Inflammatory macrophage treated with lipopolysaccharide for 1 hour (primary cell): Measurements from ENCODE around the gene GPR149.
A peak's percentile ranks its signal among the peaks of the same experiment; 100 is the strongest.
"Not testable (repeated sequence)": the region's sequence is repeated elsewhere in the genome, so short reads cannot be mapped to it uniquely, and the experiment has no call there.

ENCODE experiments used
- DNase-seq, 2 donors: peaks; one replicate each; pipeline ENCODE4 v3.0.0-alpha.2; 2020 to 2022

GPR149 gene, protein sequence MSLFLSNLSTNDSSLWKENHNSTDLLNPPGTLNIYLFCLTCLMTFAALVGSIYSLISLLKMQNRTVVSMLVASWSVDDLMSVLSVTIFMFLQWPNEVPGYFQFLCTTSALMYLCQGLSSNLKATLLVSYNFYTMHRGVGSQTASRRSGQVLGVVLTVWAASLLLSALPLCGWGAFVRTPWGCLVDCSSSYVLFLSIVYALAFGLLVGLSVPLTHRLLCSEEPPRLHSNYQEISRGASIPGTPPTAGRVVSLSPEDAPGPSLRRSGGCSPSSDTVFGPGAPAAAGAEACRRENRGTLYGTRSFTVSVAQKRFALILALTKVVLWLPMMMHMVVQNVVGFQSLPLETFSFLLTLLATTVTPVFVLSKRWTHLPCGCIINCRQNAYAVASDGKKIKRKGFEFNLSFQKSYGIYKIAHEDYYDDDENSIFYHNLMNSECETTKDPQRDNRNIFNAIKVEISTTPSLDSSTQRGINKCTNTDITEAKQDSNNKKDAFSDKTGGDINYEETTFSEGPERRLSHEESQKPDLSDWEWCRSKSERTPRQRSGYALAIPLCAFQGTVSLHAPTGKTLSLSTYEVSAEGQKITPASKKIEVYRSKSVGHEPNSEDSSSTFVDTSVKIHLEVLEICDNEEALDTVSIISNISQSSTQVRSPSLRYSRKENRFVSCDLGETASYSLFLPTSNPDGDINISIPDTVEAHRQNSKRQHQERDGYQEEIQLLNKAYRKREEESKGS

DNA sequence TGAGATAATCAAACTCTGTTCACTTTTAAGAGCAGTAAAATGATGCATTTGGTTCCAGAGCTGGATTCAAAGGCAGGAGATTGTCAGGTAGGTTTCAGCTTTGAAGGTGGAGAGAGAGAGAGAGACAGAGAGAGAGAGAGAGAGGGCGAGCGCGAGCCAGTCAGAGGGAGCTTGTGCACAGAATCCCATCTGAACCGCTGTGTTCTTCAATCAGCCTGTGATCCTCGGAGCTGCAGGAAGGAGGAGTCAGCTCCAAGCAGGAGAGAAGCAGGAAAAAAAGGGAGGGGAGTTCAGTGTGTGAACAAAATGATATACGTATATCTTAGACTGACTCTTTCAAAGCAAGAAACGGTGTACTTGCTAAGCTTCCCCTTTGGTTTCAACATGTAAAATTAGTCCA lies at the start of gene GPR149:
GPR149 (minus strand) TSS at position 177 of the 400 bp plus-strand sequence. CDS start 575 bp downstream, outside the sequence.
- DNase-seq: no peak

DNA sequence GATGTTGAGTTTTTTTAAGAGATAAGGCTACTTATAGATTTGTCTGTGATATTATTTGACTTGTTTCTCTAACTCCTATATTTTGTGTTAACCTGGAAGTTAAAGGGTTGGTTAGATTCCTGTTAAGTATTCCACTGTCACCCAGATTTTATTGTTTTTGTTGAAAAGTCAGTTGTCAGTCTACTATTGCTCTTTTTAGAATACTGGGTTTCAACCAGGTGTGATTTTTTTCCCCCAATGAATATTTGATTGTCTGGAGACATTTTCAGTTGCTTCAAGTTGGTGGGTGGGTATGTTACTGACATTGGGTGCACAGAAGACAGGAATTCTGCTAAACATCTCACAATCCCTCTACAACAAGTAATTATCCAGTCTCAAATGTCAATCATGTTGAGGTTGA lies 43.8 kb upstream of the GPR149 start:
- no peak for DNase-seq

DNA sequence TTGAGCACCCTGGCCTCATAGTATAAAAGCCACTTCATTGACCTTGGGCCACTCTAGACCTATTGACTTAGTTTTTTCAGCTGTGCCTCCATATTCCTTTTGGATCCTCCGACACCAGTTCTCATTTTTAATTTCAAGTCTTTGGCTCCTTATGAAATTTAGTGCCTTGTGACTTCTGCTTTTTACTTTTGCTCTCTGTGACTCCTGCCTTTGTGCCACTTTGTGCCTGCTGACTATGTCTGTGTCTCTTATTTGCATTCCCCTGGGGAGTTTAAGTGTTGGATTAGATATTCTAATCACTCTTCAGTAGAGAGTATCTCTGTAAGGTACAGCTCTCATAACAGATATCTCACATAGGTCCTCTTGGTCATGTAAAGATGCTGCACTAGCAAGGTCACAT lies 39.6 kb upstream of the GPR149 start:
- DNase-seq: no peak

DNA sequence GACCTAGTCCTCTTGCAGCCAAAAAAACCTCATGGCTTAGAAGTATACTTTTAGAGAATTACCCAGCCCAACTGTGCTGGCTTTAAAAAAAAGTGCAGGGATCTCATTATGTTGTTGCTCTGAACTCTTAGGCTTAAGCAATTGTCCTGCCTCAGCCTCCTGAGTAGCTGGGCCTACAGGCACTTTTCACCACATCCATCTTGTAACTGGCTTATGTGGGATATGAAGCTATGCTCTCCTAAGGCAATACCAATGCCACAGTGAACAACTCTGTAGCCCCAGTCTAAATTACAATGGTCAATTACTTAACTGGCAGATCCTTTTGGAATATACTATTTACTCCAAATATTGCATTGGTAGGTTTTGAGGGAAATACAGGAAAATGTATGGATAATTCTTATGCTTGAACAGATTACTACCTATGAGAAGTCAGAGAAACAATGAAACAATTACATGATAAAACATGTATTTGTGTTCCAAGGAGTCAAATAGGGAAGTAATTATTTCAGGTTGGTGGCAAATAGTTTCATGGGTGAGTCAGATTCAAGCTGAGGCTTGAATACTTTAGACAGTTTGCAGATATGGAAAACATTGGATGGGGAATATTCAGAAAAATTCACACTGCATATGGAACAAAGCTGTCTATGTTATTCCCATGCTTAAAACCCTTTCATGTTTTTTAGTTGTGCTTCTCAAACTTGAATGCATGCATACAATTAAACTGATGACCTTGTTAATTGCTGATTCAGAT lies 34.6 kb upstream of the GPR149 start:
- DNase-seq: no peak

DNA sequence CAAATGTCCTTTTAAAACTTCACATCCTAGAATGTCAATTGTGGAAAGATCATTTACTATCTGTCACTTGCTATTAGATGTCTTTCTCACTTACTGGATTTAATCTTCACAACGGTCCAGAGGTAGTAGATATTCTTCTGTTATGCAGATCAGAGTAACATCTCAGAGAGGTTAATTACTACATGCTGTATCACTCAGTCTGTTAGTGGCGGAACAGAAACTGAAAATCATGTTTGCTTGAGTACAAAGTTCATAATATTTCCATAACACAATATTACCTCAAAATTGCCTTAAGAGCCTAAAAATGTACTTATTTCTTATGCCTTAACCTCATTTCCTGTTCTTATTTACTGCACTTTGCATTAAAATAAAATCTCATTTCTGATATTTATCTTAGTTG lies 28.6 kb upstream of the GPR149 start:
- DNase-seq: no peak

DNA sequence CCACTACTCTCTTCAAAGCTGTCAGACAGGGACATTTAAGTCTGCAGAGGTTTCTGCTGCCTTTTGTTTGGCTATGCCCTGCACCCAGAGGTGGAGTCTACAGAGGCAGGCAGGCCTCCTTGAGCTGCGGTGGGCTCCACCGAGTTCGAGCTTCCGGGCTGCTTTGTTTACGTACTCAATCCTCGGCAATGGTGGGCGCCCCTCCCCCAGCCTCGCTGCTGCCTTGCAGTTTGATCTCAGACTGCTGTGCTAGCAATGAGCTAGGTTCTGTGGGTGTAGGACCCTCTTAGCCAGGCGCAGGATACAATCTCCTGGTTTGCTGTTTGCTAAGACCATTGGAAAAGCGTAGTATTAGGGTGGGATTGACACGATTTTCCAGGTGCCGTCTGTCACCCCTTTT lies 9.1 kb upstream of the GPR149 start:
- not testable (repeated sequence) for DNase-seq

DNA sequence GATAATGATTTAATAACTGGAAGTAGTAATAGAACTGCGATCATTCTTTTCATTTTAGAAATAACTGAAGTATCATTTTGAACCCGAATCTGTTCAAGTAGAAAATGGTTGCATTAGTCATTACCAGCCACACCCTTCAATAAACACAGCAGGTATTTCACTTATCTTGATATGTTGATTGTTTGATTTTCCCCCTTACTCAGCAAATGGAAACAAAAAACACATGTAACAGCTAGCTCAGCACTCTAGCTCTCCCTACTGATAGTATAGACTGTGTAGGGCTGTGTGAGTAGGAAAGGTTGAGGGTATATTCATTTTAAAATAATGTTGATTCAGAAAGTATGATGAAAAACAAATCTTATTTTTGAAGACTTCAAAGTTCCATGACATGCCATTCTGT lies 1.1 kb upstream of the GPR149 start:
- no peak for DNase-seq

DNA sequence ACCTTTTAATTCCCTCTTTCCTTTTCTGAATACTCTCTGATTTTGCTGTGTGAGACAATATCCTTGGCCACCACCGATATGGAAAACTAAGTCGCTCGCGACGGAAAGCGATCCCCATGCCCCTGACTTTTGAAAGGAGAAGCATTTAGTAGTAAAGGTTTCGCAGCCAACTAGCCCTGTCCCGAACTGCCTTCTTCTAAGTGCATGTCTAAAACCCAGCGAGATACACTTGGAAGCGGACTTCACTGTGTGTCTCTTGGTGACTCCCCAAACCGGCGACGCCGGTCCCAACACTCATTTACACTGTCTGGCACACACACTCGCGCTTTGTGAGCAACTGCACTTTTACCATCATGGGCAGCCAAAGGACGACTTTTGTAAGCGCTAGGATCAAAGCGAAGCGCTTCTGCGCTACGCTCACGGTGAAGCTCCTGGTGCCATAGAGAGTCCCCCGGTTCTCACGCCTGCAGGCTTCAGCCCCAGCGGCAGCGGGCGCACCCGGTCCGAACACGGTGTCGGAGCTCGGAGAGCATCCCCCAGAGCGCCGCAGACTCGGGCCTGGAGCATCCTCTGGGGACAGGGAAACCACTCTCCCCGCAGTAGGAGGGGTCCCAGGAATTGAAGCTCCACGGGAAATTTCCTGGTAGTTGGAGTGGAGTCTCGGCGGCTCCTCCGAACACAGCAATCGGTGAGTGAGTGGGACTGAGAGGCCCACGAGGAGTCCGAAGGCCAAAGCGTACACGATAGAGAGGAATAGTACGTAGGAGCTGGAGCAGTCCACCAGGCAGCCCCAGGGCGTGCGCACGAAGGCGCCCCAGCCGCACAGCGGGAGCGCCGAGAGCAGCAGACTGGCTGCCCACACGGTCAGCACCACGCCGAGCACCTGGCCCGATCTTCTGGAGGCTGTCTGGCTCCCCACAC lies 1.4 kb downstream of the GPR149 start:
- no peak for DNase-seq

DNA sequence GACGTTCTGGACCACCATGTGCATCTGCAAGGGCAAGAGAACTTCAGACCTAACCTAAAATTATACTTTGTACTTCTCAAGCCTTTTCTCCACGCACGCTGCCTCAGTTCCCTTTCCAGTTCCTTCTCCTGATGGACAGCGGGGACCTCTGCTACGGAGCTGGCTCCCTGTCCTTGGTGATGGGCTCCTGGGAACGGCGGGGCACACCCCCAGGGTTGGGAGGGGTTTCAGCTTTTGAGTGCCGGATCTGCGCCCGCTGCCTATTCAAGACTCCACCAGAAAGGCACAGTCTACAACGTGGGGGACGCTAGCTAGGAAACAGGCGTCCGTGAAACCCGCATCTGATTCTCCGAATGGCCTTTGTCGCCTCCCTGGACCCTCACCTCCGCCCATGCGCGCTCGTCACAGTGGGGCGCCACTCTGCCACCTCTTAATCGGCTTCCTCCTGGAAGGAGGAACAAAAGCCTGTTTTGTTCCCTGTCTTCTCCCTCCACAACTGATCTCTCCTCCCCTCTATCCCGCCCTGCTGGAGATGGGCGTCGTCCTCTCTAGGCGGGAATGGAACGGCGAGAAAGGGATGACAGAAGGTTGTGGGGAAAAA lies 2.2 kb downstream of the GPR149 start:
- DNase-seq: no peak

DNA sequence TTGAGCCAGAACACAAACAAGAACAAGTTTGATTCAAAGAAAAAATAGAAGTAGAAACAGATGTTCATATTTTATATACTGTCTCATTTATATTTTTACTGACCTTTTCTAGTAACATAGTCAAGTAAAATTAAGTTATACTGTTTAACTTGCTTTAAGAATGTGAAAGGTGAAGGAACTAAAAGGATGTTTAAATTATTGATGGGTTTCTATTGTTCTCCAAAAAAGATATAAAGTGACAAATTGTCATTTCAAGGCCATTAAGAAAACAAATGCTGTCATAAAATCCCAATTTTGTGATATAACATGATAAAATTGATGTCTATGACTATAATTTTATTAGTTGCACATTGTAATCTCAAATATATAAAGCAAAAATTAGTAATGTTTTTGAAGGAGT lies 7.3 kb downstream of the GPR149 start:
- no peak for DNase-seq

DNA sequence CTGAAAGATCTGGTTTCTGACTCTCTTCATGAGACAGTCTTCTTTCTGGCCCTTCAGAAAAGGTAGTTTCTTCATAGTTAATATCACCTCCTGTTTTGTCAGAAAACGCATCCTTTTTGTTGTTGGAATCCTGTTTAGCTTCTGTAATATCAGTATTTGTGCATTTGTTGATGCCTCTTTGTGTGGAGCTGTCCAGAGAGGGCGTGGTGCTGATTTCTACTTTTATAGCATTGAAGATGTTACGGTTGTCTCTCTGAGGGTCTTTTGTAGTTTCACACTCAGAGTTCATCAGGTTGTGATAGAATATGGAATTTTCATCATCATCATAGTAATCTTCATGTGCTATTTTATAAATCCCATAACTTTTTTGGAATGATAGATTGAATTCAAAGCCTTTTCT lies 8.9 kb downstream of the GPR149 start:
- peak in 1 of 2 donors; percentile 12 for DNase-seq

DNA sequence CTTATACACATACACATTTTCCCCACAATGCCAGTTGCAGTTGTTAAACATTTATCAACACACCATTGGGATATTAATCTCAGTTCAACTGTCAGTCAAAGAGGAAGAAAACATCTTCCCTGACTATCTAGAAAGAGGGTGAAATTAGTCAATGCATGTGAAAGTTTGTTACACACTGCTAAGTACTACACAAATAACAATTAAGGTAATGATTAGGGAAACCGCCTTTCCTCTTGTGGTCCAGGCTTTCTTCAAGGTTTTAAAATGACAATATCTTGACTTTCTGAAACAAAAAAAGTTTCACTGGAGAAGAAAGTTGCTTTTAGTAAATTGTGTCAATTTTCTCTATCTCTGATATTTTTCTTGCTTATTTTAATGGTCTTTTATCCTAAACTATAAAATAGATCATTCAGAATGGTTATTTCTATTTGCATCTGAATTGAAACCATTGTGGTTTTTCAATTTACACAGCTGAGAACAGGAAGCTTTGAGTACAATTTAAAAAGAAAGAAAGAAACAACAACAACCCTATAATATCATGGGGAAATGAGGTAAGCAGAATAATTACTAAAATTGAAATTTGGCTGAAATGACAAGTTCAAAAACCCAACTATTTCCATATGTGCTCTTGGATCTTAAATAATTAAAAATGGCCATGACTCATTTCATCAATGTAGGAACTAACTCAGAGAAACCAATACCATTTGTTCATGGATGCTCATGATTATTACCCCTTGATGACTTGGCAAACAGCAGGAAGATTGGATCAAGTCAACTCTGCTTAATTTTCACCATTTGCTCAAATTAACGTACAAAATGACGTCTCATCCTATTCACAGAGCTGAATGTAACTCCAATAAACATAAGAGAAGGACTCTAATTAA lies 31.7 kb downstream of the GPR149 start:
- DNase-seq: no peak

DNA sequence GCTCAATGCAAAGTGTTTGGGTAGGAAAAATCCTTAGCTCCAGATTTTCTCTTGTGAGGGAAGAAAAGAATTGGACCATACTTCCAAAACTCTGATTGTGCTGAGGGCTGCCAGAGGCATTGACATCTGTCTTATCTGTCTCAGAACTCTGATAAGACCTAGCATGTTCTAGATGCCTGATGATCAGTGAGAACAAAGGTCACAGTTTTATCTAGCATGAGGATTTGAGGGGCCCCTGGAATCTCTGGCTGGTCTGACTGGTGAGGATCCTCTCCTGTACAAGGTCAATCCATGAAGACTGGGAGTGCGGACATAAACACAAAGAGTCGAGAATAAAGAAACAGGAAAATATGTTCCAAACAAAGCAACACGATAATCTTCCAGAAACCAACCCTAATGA lies 40.1 kb downstream of the GPR149 start:
- no peak for DNase-seq

DNA sequence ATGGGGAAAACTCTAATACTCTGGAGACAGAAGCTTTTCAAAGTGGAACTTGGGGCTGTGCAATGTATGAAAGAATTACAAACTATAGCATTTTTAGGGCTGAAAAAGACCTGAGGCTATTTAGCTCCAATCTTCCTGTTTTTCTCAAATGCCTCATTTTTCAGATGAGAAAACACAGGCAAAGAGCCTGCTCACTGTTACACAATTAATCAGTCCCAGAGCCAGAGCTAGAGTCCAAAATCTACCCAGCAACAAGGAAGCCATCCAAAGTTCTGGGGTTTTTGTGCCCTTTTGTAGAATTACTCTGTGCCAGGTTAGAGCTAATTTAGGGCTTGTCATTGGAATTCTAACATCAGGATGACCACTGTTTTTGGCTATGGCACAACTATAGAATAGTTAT lies 45.5 kb downstream of the GPR149 start:
- no peak for DNase-seq

DNA sequence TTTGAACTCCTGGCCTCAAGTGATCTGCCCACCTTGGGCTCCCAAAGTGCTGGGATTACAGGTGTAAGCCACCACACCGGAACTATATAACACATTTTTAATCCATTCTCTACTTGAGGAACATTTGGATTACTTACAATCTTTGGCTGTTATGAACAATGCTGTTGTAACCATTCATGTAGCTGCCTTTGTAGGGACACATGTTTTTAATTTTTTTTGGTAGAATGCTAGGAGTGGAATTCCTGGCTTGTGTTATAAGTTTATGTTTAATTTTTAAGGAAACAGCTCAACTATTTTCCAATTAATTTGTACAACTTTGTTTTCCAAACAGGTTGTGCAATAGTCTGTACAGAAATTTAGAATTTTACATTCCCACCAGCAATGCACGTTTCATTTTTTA lies 51.7 kb downstream of the GPR149 start:
- DNase-seq: no peak

DNA sequence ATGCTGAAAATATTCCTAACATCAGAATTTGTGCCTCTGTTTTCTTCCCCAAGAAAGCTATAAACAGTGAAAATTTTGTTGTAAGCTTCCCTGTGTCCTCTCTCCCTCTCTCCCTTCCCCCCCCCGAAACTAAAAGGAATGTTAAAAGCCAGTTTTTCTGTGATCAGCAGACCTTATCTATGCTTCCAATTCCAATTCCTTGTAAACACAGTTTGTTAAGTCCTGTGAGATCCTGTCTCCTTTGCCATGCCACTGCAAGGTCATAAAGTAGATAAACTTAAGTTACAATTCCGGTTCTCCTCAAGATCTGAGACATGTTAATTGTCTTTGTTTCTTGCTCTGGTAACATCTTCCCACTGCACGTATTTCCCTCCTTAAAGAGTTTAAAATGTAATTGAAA lies 62.8 kb downstream of the GPR149 start:
- no peak for DNase-seq

DNA sequence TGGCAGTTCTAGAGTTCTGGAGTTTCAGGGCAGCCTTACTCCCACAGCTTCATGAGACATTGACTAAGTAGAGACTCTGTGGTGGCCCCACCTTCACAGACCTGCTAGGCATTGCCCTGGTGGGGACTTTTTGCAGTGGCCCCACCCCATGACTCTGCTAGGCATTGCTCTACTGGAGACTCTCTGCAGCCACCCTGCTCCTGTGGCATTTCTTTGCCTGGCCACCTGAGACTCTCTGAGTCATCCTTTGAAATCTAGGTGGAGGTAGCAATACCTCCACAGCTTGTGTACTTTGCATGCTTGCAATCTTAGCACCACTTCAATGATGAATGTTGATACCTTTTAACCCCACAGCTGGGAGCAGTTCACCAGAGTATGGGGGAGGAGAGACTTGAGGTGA lies 65.1 kb downstream of the GPR149 start:
- no peak for DNase-seq

DNA sequence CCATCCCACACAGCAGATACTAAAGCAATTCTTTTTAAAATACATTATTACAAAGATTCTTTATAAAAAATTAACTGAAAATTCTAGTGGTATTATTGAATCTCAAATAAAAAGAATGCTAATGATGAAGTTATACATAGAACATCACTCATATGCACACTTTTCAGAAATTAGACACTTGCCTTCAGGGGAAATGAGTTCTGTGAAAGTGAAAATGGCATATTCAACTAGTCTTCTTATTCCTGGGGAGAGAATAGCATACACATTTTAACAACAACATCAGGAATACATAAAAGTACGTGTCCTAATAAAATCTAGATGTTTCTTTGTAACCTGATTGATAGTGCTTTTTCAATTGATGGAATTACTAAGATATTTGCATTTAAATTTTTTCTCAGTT lies 68.9 kb downstream of the GPR149 start:
- DNase-seq: no peak

DNA sequence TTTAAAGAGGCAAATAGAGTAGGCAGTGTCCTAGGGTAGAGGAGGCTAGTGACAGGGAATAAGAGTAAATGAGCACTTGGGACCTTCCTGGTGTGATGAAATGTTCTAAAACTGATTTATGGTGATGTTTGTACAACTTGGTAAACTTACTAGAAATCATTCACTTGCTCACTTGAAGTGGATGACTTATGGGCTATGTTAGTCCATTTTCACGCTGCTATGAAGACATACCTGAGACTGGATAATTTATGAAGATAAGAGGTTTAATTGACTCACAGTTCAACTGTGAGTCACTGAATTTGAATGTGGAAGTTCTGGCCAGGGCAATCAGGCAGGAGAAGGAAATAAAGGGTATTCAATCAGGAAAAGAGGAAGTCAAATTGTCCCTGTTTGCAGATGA lies 74.0 kb downstream of the GPR149 start:
- no peak for DNase-seq

DNA sequence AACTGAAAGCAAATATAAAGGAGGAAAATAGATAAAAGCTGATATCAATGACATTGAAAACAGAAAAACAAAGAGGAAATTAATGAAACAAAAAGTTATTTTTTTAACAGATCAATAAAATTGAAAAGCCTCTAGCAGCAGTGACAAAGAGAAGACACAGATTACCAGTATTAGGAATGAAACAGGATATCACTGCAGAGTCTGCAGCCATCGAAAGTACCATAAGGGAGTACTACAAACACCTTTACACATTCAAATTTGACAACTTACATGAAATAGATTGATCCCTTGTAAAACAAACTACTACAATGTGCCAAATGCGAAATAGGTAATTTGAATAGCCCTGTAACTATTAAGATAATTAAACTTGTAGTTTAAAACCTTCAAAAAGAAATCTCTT lies 80.8 kb downstream of the GPR149 start:
- no peak for DNase-seq
